ENCODE measurements around the gene DBH.

Gene DBH

GRCh38 chr9:133645021-133645765 is 9.0 kb downstream of the DBH start:
- DNase-seq: no peak

- no peak for DNase-seq
Observed at GRCh38 chr9:133647148-133647547, 11.0 kb downstream of the DBH start.

- DNase-seq: no peak
Observed at GRCh38 chr9:133647765-133648469, 11.8 kb downstream of the DBH start.

- DNase-seq: no peak
Observed at GRCh38 chr9:133649194-133649593, 13.0 kb downstream of the DBH start.

GRCh38 chr9:133650026-133650425 is 13.9 kb downstream of the DBH start:
- DNase-seq: no peak

GRCh38 chr9:133653638-133654037 is 17.5 kb downstream of the DBH start:
- DNase-seq: no peak

- no peak for DNase-seq
Observed at GRCh38 chr9:133654736-133655657, 18.8 kb downstream of the DBH start.

GRCh38 chr9:133655701-133656100 is 19.5 kb downstream of the DBH start:
- no peak for DNase-seq

- DNase-seq: no peak
Observed at GRCh38 chr9:133656211-133657119, 20.3 kb downstream of the DBH start.

GRCh38 chr9:133657120-133657661 is 21.0 kb downstream of the DBH start:
- no peak for DNase-seq

GRCh38 chr9:133658442-133659431 is 22.6 kb downstream of the DBH start:
- DNase-seq: no peak

GRCh38 chr9:133659516-133659915 is 23.4 kb downstream of the DBH start:
- no peak for DNase-seq

- no peak for DNase-seq
Observed at GRCh38 chr9:133661846-133662540, 25.8 kb downstream of the DBH start.

- no peak for DNase-seq
Observed at GRCh38 chr9:133664173-133665050, 28.2 kb downstream of the DBH start.

GRCh38 chr9:133665096-133665495 is 28.9 kb downstream of the DBH start:
- DNase-seq: no peak

GRCh38 chr9:133665535-133665934 is 29.4 kb downstream of the DBH start:
- no peak for DNase-seq

- DNase-seq: no peak
Observed at GRCh38 chr9:133666387-133666786, 30.2 kb downstream of the DBH start.

- no peak for DNase-seq
Observed at GRCh38 chr9:133666845-133667244, 30.7 kb downstream of the DBH start.
